EL (cell line): ENCODE results near the gene MYO1D.

Experiments used
- DNase-seq: peaks from one replicate; pipeline ENCODE4 v3.0.0-alpha.2; 2016

MYO1D gene

GRCh38 chr17:32444301-32445073, 432.4 kb downstream of the MYO1D start, which contains the start of gene PSMD11:
Gene PSMD11 (plus strand): TSS chr17:32444510. CDS start chr17:32444524, 14 bp downstream.
- DNase-seq: peak; percentile 98

GRCh38 chr17:32443827-32444300, 433.1 kb downstream of the MYO1D start:
- DNase-seq: no peak
